K562 (cell line): ENCODE results near the gene CYRIA. TPM values are rescaled to one million over a fixed set of nuclear protein-coding genes. Genes with fewer than 3 reads are reported as not detected.
A peak's percentile ranks its signal among the peaks of the same experiment; 100 is the strongest.

Source experiments
- MAFF ChIP-seq: IDR thresholded peaks from 2 replicates; pipeline ENCODE4 v1.6.1; 2012; ENCODE audit warnings: low read length, improper control_type of control experiment
- MEIS2 ChIP-seq: fragments of 450-650 bp; IDR thresholded peaks from 2 replicates; pipeline ENCODE4 v1.6.1; 2014; ENCODE audit warnings: mild to moderate bottlenecking; ENCODE audit not compliant: partially characterized antibody
- ZBTB26 ChIP-seq: fragments of 450-650 bp; formaldehyde crosslinking; IDR thresholded peaks from 2 replicates; pipeline ENCODE4 v1.4.0; 2022; ENCODE audit warnings: missing genetic modification characterization
- ZNF644 ChIP-seq: fragments of 200-800 bp; sonication (Bioruptor generic); IDR thresholded peaks from 2 replicates; pipeline ENCODE4 v1.6.1; 2016; ENCODE audit warnings: low read depth, missing genetic modification characterization, missing compliant biosample characterization
- polyA plus RNA-seq, 8 experiments: library from polyadenylated mRNA; depleted of rRNA in 4 of 8; stranded (reverse) in 5 of 8; unstranded in 3 of 8; fragments of >200 nt; fragmentation: Nextera tagmentation in 2 of 8; fragmentation: Illumina TruSeq in 1 of 8; extraction: Ambion mirVana in 2 of 8; extraction: Trizol in 1 of 8; gene quantifications; 2 replicates each; pipeline versions ENCODE4 v1.2.1 to v1.2.3, GENCODE V29; 2011 to 2014; ENCODE audit warnings: inconsistent platforms in 1 of 8, missing spikeins in 1 of 8
- total RNA-seq, 7 experiments: library from RNA; depleted of rRNA in 6 of 7; stranded (reverse); fragments of >200 nt in 6 of 7; fragmentation: Illumina TruSeq in 2 of 7; extraction: Trizol in 2 of 7; gene quantifications; 2 replicates each; pipeline versions ENCODE4 v1.2.1 to v1.2.3, GENCODE V29; 2011 to 2021; ENCODE audit warnings: low replicate concordance in 1 of 7
- TF ChIP-seq, protein P1 (sequence below): fragments of 450-650 bp; IDR thresholded peaks from 2 replicates; pipeline ENCODE4 v1.6.1; 2017; ENCODE audit warnings: antibody characterized with exemption, mild to moderate bottlenecking
- TF ChIP-seq, protein P2 (sequence below): fragments of 150-350 bp; IDR thresholded peaks from 2 replicates; pipeline ENCODE4 v1.6.1; 2014; ENCODE audit warnings: low read depth, mild to moderate bottlenecking, low read length, borderline replicate concordance

The CYRIA gene
- total and polyA plus RNA-seq, 9 of the 15 experiments (the other 6 are each of a cell fraction or from before 2014, with no cell fraction given) = 0.84 to 5.6 (median 3.0) TPM

- TF ChIP-seq, protein P1, sequence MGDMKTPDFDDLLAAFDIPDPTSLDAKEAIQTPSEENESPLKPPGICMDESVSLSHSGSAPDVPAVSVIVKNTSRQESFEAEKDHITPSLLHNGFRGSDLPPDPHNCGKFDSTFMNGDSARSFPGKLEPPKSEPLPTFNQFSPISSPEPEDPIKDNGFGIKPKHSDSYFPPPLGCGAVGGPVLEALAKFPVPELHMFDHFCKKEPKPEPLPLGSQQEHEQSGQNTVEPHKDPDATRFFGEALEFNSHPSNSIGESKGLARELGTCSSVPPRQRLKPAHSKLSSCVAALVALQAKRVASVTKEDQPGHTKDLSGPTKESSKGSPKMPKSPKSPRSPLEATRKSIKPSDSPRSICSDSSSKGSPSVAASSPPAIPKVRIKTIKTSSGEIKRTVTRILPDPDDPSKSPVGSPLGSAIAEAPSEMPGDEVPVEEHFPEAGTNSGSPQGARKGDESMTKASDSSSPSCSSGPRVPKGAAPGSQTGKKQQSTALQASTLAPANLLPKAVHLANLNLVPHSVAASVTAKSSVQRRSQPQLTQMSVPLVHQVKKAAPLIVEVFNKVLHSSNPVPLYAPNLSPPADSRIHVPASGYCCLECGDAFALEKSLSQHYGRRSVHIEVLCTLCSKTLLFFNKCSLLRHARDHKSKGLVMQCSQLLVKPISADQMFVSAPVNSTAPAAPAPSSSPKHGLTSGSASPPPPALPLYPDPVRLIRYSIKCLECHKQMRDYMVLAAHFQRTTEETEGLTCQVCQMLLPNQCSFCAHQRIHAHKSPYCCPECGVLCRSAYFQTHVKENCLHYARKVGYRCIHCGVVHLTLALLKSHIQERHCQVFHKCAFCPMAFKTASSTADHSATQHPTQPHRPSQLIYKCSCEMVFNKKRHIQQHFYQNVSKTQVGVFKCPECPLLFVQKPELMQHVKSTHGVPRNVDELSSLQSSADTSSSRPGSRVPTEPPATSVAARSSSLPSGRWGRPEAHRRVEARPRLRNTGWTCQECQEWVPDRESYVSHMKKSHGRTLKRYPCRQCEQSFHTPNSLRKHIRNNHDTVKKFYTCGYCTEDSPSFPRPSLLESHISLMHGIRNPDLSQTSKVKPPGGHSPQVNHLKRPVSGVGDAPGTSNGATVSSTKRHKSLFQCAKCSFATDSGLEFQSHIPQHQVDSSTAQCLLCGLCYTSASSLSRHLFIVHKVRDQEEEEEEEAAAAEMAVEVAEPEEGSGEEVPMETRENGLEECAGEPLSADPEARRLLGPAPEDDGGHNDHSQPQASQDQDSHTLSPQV = no peak
- TF ChIP-seq ZNF644 = no peak
- no peak for TF ChIP-seq ZBTB26 (CRISPR knock-in tag)
- TF ChIP-seq MEIS2 = peak; percentile 6
- TF ChIP-seq MAFF = peak; percentile 43; the same call in 1 of the 2 replicates
- TF ChIP-seq, protein P2, sequence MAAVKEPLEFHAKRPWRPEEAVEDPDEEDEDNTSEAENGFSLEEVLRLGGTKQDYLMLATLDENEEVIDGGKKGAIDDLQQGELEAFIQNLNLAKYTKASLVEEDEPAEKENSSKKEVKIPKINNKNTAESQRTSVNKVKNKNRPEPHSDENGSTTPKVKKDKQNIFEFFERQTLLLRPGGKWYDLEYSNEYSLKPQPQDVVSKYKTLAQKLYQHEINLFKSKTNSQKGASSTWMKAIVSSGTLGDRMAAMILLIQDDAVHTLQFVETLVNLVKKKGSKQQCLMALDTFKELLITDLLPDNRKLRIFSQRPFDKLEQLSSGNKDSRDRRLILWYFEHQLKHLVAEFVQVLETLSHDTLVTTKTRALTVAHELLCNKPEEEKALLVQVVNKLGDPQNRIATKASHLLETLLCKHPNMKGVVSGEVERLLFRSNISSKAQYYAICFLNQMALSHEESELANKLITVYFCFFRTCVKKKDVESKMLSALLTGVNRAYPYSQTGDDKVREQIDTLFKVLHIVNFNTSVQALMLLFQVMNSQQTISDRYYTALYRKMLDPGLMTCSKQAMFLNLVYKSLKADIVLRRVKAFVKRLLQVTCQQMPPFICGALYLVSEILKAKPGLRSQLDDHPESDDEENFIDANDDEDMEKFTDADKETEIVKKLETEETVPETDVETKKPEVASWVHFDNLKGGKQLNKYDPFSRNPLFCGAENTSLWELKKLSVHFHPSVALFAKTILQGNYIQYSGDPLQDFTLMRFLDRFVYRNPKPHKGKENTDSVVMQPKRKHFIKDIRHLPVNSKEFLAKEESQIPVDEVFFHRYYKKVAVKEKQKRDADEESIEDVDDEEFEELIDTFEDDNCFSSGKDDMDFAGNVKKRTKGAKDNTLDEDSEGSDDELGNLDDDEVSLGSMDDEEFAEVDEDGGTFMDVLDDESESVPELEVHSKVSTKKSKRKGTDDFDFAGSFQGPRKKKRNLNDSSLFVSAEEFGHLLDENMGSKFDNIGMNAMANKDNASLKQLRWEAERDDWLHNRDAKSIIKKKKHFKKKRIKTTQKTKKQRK = no peak
Measured at GRCh38 chr2:16644221-16644925, 21.3 kb downstream of the CYRIA start (continued).
